Naive thymus-derived CD4-positive, alpha-beta T cell (primary cell): ENCODE data around the gene WDR59. TPM values are rescaled to one million over a fixed set of nuclear protein-coding genes. Genes with fewer than 3 reads are reported as not detected.
"Not testable (repeated sequence)": the region's sequence is repeated elsewhere in the genome, so short reads cannot be mapped to it uniquely, and the experiment has no call there.

Source experiments
- ATAC-seq: fragments of 150-1000 bp; cut with Tn5 transposase; 2 replicates; pipeline ENCODE4 v1.10.0; 2021; ENCODE audit warnings: mild to moderate bottlenecking, moderate library complexity
- CTCF ChIA-PET: fragments of 350-600 bp; sonication (Branson Sonifier 250); formaldehyde crosslinking; loops from one replicate; lab custom pipeline; 2021; ENCODE audit warnings: antibody characterized with exemption; lab: Charles Lee
- POLR2A ChIA-PET: fragments of 350-600 bp; sonication (Branson Sonifier 250); formaldehyde crosslinking; loops from one replicate; lab custom pipeline; 2021; ENCODE audit warnings: antibody characterized with exemption, inconsistent platforms; lab: Charles Lee
- DNase-seq, 9 donors: peaks; one replicate each; pipeline versions ENCODE4 v3.0.0 to v3.0.0-alpha.2; 2020 to 2022; ENCODE audit warnings: mixed read lengths in 1 of 9
- H3K27ac ChIP-seq: one replicate; pipeline ENCODE4 v1.7.0; 2013; ENCODE audit warnings: mild to moderate bottlenecking, low read depth, low read length, moderate library complexity
- H3K27me3 ChIP-seq, 2 donors: one replicate each; pipeline ENCODE4 v1.7.0; 2013; ENCODE audit warnings: low read length in 2 of 2, mild to moderate bottlenecking in 2 of 2, moderate library complexity in 2 of 2; ENCODE audit not compliant: control insufficient read depth in 2 of 2, insufficient read depth in 2 of 2
- H3K36me3 ChIP-seq, 3 experiments: 1 replicate in 2 of 3; 2 replicates in 1 of 3; pipeline ENCODE4 v1.7.0; 2013; ENCODE audit warnings: low read length in 3 of 3, mild to moderate bottlenecking in 3 of 3, moderate library complexity in 1 of 3; ENCODE audit not compliant: insufficient read depth in 3 of 3, control insufficient read depth in 2 of 3
- H3K4me1 ChIP-seq, 2 donors: one replicate each; pipeline ENCODE4 v1.7.0; 2013; ENCODE audit warnings: low read length in 2 of 2, mild to moderate bottlenecking in 2 of 2, moderate library complexity in 1 of 2; ENCODE audit not compliant: control insufficient read depth in 2 of 2, insufficient read depth in 2 of 2
- H3K4me3 ChIP-seq: 2 replicates; pipeline ENCODE4 v1.7.0; 2013; ENCODE audit warnings: mild to moderate bottlenecking, low read length
- H3K9me3 ChIP-seq, 3 experiments: 1 replicate in 2 of 3; 2 replicates in 1 of 3; pipeline ENCODE4 v1.7.0; 2013; ENCODE audit warnings: low read length in 3 of 3; ENCODE audit not compliant: control insufficient read depth in 2 of 3
- H3K27ac Mint-ChIP-seq, 9 donors: one replicate each; pipeline ENCODE4 v1.8.0; 2020 to 2022; ENCODE audit warnings: mixed read lengths in 9 of 9, mild to moderate bottlenecking in 8 of 9, moderate library complexity in 5 of 9, inconsistent platforms in 2 of 9
- H3K27me3 Mint-ChIP-seq, 5 donors: one replicate each; pipeline ENCODE4 v1.8.0; 2021 to 2022; ENCODE audit warnings: mixed read lengths in 5 of 5, mild to moderate bottlenecking in 1 of 5
- H3K36me3 Mint-ChIP-seq, 5 donors: one replicate each; pipeline ENCODE4 v1.8.0; 2020 to 2022; ENCODE audit warnings: mixed read lengths in 5 of 5, mild to moderate bottlenecking in 3 of 5, inconsistent platforms in 1 of 5
- H3K4me1 Mint-ChIP-seq, 7 donors: one replicate each; pipeline ENCODE4 v1.8.0; 2020 to 2022; ENCODE audit warnings: mixed read lengths in 7 of 7, mild to moderate bottlenecking in 3 of 7, inconsistent platforms in 1 of 7
- H3K4me3 Mint-ChIP-seq, 10 donors: one replicate each; pipeline ENCODE4 v1.8.0; 2020 to 2022; ENCODE audit warnings: mild to moderate bottlenecking in 10 of 10, mixed read lengths in 10 of 10, moderate library complexity in 6 of 10, inconsistent platforms in 2 of 10
- H3K9me3 Mint-ChIP-seq, 11 donors: one replicate each; pipeline ENCODE4 v1.8.0; 2020 to 2022; ENCODE audit warnings: mixed read lengths in 11 of 11, mild to moderate bottlenecking in 4 of 11, inconsistent platforms in 1 of 11, moderate library complexity in 1 of 11
- intact Hi-C, 2 donors: fragments of 100-400 bp; cut with micrococcal nuclease; formaldehyde crosslinking; loops; one replicate each; pipeline ENCODE4 v1.15.1; 2023
- polyA plus RNA-seq, 2 donors: library from polyadenylated mRNA; unstranded; fragments of 300-500 nt; fragmentation: Illumina TruSeq; gene quantifications; one replicate each; pipeline ENCODE4 v1.2.3, GENCODE V29; 2021
- total RNA-seq, 6 experiments: library from RNA in 5 of 6; stranded (reverse) in 5 of 6; gene quantifications; 1 replicate in 5 of 6; 2 replicates in 1 of 6; pipeline ENCODE4 v1.2.3 and lab custom pipeline; 2021 to 2026

Gene WDR59
- total and polyA plus RNA-seq, 7 experiments from 2014 or later = 11.6 to 130 (median 83.3) TPM

- H3K4me1 ChIP-seq, intact Hi-C loops, H3K4me3 ChIP-seq, H3K27me3 ChIP-seq, DNase-seq, POLR2A ChIA-PET, H3K36me3 ChIP-seq, H3K27me3 Mint-ChIP-seq, H3K4me3 Mint-ChIP-seq, H3K9me3 ChIP-seq, CTCF ChIA-PET, H3K27ac ChIP-seq, ATAC-seq: not testable (repeated sequence)
- H3K27ac Mint-ChIP-seq = peak overlapping the region in 2 of 9 donors; percentile 10 to 51
- H3K36me3 Mint-ChIP-seq = peaks cover 6 to 18% (median 10%) of the 10 kb centered on the region in 5 donors
- peaks cover 1 to 12% (median 7%) of the 10 kb centered on the region in 11 donors for H3K9me3 Mint-ChIP-seq
- peaks cover 6 to 25% (median 18%) of the 10 kb centered on the region in 7 donors for H3K4me1 Mint-ChIP-seq
These were observed 41.4 kb upstream of the WDR59 start for GRCh38 chr16:75026239-75026891.

- Histone ChIP-seq H3K4me3 (no peak overlapping the region), H3K27me3 (no peaks in the 10 kb centered on the region), H3K4me1 (peaks cover 0 to 8% of the 10 kb centered on the region in 2 donors), H3K36me3 (no peaks in the 10 kb centered on the region), H3K9me3 (no peaks in the 10 kb centered on the region), H3K27ac (no peak overlapping the region)
- ATAC-seq (no peak), DNase-seq (no peak)
- Mint-ChIP-seq H3K4me1 (peaks cover 6 to 25% (median 18%) of the 10 kb centered on the region in 7 donors), H3K27me3 (no peaks in the 10 kb centered on the region), H3K9me3 (peaks cover 4 to 18% (median 10%) of the 10 kb centered on the region in 11 donors), H3K27ac (peak overlapping the region in 3 of 9 donors; percentile 10 to 77 (median 21)), H3K36me3 (peaks cover 9 to 24% (median 15%) of the 10 kb centered on the region in 5 donors), H3K4me3 (no peak overlapping the region)
- intact Hi-C loops = no loop called here
- POLR2A ChIA-PET = no interaction called here
- CTCF ChIA-PET = interaction anchor here (1.1 kb wide), 1 partner anchor 12 kb away, joined by 3 read pairs; no protein-coding TSS in a partner anchor
These were observed 40.8 kb upstream of the WDR59 start for GRCh38 chr16:75025761-75026160.

- Histone ChIP-seq H3K36me3 (no peaks in the 10 kb centered on the region), H3K9me3 (no peaks in the 10 kb centered on the region), H3K4me1 (peaks cover 0 to 8% of the 10 kb centered on the region in 2 donors), H3K27ac (no peak overlapping the region), H3K27me3 (no peaks in the 10 kb centered on the region), H3K4me3 (no peak overlapping the region)
- no peak for DNase-seq
- Mint-ChIP-seq H3K36me3 (peaks cover 9 to 28% (median 18%) of the 10 kb centered on the region in 5 donors), H3K9me3 (peaks cover 4 to 21% (median 10%) of the 10 kb centered on the region in 11 donors), H3K27me3 (no peaks in the 10 kb centered on the region), H3K4me1 (peaks cover 6 to 22% (median 18%) of the 10 kb centered on the region in 7 donors), H3K27ac (peak overlapping the region in 8 of 9 donors; percentile 52 to 75 (median 64)), H3K4me3 (peak overlapping the region in 8 of 10 donors; percentile 3 to 62 (median 31))
- ATAC-seq = peak; percentile 22
- ChIA-PET POLR2A (no interaction called here), CTCF (no interaction called here)
- intact Hi-C loops = no loop called here
These were observed 39.7 kb upstream of the WDR59 start for GRCh38 chr16:75024594-75024993.

GRCh38 chr16:75024182-75024581, 39.3 kb upstream of the WDR59 start:
- Mint-ChIP-seq H3K4me1 (peaks cover 6 to 22% (median 18%) of the 10 kb centered on the region in 7 donors), H3K27me3 (no peaks in the 10 kb centered on the region), H3K27ac (peak overlapping the region in 8 of 9 donors; percentile 52 to 75 (median 64)), H3K9me3 (peaks cover 4 to 21% (median 10%) of the 10 kb centered on the region in 11 donors), H3K36me3 (peaks cover 9 to 31% (median 18%) of the 10 kb centered on the region in 5 donors), H3K4me3 (peak overlapping the region in 8 of 10 donors; percentile 3 to 62 (median 31))
- Histone ChIP-seq H3K4me3 (no peak overlapping the region), H3K27ac (no peak overlapping the region), H3K9me3 (no peaks in the 10 kb centered on the region), H3K4me1 (peaks cover 0 to 8% of the 10 kb centered on the region in 2 donors), H3K27me3 (no peaks in the 10 kb centered on the region), H3K36me3 (no peaks in the 10 kb centered on the region)
- ChIA-PET CTCF (no interaction called here), POLR2A (no interaction called here)
- no peak for ATAC-seq
- no peak for DNase-seq
- intact Hi-C loops = no loop called here

GRCh38 chr16:75023009-75023408, 38.1 kb upstream of the WDR59 start:
- intact Hi-C loops = no loop called here
- Mint-ChIP-seq H3K4me1 (peaks cover 6 to 25% (median 18%) of the 10 kb centered on the region in 7 donors), H3K27me3 (no peaks in the 10 kb centered on the region), H3K4me3 (no peak overlapping the region), H3K9me3 (peaks cover 4 to 21% (median 10%) of the 10 kb centered on the region in 11 donors), H3K27ac (peak overlapping the region in 2 of 9 donors; percentile 0 to 5), H3K36me3 (peaks cover 9 to 31% (median 18%) of the 10 kb centered on the region in 5 donors)
- ChIA-PET POLR2A (no interaction called here), CTCF (no interaction called here)
- Histone ChIP-seq H3K36me3 (no peaks in the 10 kb centered on the region), H3K9me3 (no peaks in the 10 kb centered on the region), H3K27ac (no peak overlapping the region), H3K4me1 (peaks cover 0 to 8% of the 10 kb centered on the region in 2 donors), H3K27me3 (no peaks in the 10 kb centered on the region), H3K4me3 (no peak overlapping the region)
- no peak for ATAC-seq
- no peak for DNase-seq

GRCh38 chr16:75022567-75022966, 37.6 kb upstream of the WDR59 start:
- no peaks in the 10 kb centered on the region for H3K27me3 ChIP-seq
- H3K9me3 Mint-ChIP-seq = peaks cover 4 to 21% (median 10%) of the 10 kb centered on the region in 11 donors
- peaks cover 7 to 29% (median 18%) of the 10 kb centered on the region in 7 donors for H3K4me1 Mint-ChIP-seq
- peaks cover 9 to 31% (median 19%) of the 10 kb centered on the region in 5 donors for H3K36me3 Mint-ChIP-seq
- H3K4me3 Mint-ChIP-seq = no peak overlapping the region
- no peaks in the 10 kb centered on the region for H3K9me3 ChIP-seq
- H3K4me3 ChIP-seq = no peak overlapping the region
- DNase-seq (no peak), ATAC-seq (no peak)
- ChIA-PET CTCF (no interaction called here), POLR2A (no interaction called here)
- intact Hi-C loops = no loop called here
- no peaks in the 10 kb centered on the region for H3K27me3 Mint-ChIP-seq
- no peak overlapping the region for H3K27ac ChIP-seq
- peaks cover 0 to 8% of the 10 kb centered on the region in 2 donors for H3K4me1 ChIP-seq
- H3K27ac Mint-ChIP-seq = peak overlapping the region in 2 of 9 donors; percentile 0 to 5
- H3K36me3 ChIP-seq = no peaks in the 10 kb centered on the region
